HG03135 (cell line): ENCODE measurements around the gene CBX5.
A peak's percentile ranks its signal among the peaks of the same experiment; 100 is the strongest.
"Not testable (repeated sequence)": the region's sequence is repeated elsewhere in the genome, so short reads cannot be mapped to it uniquely, and the experiment has no call there.

Source experiments
- ATAC-seq: cut with Tn5 transposase; IDR thresholded peaks from one replicate; pipeline ENCODE4 v1.9.1; 2021; ENCODE audit warnings: mild to moderate bottlenecking, moderate library complexity; ENCODE audit not compliant: unreplicated experiment

The CBX5 gene

GRCh38 chr12:54279632-54280467, at the start of gene CBX5:
Gene CBX5, minus strand, starts transcription at chr12:54280122. Its CDS starts 22,472 bp downstream, at chr12:54257650.
- ATAC-seq: peak; percentile 75

- ATAC-seq: no peak
These were observed 48.8 kb upstream of the CBX5 start for GRCh38 chr12:54328595-54329337.

DNA sequence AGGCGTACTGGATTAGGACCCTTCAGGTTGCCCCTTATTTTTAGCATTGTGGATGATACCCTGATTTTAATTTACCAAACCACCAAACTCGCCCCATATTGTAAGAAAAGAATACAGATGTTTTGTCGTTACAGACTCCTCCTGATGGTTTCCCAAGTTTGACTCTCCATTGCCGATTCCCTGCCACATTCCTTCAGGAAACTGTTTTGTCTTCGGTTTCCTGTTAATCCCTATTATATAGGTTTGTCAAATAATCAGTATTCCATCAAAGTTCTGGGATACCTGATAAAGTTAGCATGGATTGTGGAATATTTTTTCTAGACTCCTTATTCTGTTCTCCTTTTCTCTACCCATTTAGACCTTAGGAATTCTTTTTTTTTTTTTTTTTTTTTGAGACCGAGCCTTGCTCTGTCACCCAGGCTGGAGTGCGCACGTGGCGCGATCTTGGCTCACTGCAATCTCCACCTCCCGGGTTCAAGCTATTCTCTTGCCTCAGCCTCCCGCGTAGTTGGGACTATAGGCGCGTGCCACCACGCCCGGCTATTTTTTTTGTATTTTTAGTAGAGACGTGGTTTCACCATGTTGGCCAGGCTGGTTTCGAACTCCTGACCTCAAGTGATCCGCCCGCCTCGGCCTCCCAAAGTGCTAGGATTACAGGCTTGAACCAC, 45.7 kb upstream of the CBX5 start:
- ATAC-seq: not testable (repeated sequence)

DNA sequence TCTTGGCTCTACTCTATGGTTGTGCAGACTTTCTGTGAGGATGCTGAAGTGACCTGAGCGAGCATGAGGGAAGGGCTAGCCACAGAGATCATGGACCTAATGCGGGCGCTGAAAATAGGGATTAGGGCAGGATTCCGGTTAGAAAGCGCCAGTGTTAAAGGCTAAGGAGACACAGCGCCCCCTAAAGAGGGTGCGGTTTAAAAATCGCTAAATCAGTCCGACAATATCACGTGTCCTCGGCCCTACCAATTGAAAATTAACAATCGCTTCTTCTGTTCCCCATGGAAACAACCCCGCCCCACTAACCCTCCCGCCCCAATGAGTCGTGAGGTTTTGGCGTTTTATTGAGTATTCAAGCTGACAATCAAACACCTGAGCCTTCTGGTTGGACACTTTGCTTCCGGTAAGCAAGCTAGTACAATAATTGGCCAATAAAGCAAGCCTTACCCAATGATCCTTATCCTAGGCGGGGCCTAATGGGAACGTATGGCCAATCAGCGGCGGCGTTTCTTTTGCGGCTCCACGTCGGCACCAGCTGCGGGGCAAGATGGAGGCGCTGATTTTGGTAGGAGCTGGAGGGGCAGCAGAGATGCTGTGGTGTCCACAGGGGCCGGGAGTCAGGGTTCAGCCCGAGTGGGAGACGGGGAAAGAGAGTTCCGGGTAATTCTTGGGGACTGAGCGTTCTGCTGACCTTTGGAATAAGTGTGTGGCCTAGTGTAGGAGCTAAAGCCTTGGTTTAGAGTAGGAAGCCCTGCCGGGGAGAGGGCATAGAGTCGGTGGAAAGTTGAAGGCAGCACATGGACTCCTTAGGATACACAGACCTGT, 44.9 kb upstream of the CBX5 start, which contains the start of gene COPZ1:
COPZ1 (plus strand) TSS at position 515 of the 825 bp plus-strand sequence; CDS start at position 548, 33 bp downstream.
- ATAC-seq: peak; percentile 99

- ATAC-seq: no peak
These were observed 41.4 kb upstream of the CBX5 start for GRCh38 chr12:54321363-54321762.

GRCh38 chr12:54312309-54312708, 32.4 kb upstream of the CBX5 start:
- not testable (repeated sequence) for ATAC-seq

DNA sequence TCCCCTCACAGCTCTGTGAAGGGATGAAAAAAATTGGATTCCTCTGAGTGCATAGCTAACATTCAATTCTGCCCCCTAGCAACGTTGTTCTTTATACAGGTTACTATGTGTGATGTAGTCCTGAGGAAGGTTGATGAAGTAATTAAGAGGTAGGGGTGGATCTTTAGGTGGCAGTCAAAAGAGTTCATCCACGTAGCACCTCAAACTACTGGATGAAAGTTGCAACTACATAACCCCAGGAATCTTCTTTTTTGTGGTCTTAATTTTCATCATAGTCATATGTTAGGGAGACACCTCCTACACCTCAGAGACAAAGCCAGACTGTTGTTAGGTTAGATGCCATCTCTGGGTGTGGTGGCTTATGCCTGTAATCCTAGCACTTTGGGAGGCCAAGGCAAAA, 31.1 kb upstream of the CBX5 start:
- no peak for ATAC-seq

DNA sequence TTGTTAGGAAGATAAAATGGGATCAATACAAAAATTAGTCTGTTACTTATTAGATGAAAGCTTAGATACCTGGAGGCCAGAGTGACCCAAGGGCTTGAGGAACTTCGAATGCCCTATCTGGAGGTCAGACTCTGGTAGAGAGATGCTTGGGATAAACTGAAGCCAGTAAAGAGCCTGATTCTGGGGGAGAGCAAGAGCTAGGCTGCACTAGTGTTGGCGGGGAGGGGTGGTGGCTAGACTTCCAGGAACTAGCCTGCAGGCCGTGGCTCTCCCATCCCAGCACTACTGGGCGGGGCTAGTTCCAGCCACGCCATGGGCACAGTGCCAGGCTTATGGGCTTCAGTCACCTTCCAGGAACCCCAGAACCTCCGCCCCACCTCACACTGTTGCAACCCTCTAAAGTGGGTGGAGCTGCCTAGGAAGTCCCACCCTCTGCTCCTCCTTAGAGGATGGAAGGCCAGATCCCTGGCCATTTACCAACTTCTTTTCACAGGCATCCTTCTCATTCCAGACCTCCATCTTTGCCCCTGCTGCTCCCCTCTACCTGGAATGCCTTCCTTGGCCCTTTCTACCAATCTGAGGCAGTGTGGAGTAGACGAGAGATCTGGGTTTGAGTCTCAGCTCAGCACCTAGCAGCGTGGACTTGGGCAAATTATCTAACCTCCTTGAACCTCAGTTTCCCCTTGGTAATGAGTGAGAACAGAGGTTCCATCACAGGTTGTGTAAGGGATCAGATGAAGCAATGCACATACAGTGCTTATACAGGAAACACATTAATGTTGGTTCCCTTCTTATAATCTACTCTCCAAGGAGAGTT, 27.2 kb upstream of the CBX5 start:
- no peak for ATAC-seq

DNA sequence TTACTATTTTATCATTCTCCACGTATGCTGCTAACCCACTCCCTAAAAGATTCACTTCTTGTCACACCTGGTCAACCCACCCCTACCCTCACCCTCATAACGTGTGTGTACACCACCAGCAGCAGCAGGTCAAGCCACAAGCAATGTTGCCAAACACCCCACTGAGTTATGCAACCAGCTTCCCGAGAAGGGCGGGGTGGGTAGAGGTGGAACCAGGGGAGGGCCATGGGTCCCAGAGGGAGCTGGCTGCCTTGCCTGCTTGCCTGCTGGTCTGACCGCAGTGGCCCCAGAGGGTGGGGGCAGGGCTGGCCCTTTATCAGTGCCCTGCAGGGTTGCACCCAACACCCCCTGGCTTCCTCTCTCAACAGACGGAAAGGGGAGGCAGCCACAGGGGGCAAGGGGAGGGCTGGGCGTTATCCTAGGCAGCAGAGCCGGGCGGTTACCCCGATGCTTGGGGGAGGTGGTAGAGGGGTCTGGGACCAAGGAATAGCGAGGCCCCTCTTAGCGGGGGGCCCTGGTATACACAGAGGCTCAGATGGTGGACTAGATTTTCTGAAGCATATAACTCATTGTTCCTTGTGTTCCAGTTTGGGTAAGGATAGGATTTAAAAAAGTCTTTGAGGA, 24.4 kb upstream of the CBX5 start:
- ATAC-seq: no peak

DNA sequence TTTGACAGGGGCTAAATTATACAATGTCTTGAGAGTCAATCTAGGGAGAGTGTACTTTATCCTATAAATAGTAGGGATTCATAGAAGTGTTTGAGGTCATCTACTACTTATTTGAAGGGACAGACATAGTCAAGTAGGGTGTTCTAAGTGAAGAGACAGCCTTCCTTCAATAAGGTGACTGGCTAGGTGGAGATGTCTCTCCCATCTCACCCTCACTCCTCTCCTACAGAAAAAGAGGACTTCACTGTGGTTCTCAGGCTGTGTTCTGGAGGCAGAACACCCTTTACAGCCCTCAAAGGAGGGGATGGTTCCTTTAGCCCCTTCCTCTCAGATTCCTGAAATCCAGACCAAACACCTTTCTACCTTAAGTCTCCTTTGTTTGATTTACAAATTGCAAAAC, 23.7 kb upstream of the CBX5 start:
- no peak for ATAC-seq

DNA sequence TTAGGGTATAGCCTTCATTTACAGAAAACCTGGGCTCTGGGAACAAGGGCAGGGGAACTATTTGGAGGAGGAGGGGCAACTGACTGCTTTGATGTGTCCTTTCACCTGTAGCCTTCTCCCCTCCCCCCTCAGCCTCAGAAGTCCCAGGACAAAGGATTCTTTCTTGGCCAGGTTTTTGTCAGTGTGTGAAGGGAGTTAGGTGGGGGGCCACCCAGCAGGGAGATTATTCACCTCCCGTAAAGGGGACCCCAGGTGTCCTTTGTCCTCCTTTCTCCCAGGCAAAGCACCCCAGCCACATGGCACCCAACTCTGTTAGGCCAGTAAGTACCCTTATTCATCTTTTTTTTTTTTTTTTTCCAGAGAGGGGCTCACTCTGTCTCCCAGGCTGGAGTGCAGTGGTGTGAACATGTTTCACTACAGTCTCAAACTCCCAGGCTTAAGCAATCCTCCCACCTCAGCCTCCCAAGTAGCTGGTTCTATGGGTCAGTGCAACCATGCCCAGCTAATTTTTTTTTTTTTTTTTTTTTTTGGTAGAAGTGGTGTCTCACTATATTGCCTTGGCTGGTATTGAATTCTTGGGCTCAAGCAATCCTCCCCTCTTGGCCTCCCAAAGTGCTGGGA, 21.6 kb upstream of the CBX5 start:
- no peak for ATAC-seq

DNA sequence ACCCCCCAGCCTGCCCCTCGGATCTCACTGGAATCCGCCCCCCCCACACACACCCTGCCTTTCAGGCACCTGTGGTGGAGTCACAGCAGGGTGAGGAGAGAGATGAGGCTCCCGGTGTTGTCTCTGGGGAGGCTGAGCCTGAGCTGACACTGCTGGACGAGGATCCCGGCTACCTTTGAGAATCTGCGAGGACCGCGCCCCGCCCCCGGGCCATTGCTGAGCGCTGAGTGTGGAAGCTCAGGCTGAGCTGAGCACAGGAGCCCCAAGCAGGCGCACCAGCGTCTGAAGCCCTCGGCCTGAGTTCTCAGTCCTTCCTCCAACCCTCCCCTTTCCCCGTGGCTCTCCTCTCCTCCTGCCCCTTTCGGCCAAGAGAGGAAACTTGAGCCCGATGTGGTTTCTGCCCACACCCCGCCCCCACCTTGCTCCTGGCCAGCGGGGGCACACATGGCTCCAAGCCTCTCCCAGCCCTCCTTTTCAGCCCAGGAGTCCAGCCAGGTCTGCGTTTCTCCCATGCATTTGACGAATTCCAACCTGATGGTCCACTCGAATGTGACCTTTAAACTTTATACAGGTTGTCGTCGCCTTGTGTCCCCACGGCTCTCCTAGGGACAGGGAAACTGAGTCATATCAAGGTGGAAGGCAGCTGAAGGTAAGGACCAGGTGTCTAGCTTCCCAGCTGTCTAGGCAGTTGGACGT, 21.0 kb upstream of the CBX5 start, which contains the start of gene NFE2:
NFE2 (minus strand) TSS at position 284 of the 696 bp plus-strand sequence. CDS start 5,767 bp downstream, outside the sequence.
- ATAC-seq: no peak

- ATAC-seq: no peak
These were observed 20.4 kb upstream of the CBX5 start for GRCh38 chr12:54300225-54300731.

GRCh38 chr12:54299515-54300224, 19.7 kb upstream of the CBX5 start:
- ATAC-seq: no peak

GRCh38 chr12:54298904-54299303, 19.0 kb upstream of the CBX5 start:
- no peak for ATAC-seq

DNA sequence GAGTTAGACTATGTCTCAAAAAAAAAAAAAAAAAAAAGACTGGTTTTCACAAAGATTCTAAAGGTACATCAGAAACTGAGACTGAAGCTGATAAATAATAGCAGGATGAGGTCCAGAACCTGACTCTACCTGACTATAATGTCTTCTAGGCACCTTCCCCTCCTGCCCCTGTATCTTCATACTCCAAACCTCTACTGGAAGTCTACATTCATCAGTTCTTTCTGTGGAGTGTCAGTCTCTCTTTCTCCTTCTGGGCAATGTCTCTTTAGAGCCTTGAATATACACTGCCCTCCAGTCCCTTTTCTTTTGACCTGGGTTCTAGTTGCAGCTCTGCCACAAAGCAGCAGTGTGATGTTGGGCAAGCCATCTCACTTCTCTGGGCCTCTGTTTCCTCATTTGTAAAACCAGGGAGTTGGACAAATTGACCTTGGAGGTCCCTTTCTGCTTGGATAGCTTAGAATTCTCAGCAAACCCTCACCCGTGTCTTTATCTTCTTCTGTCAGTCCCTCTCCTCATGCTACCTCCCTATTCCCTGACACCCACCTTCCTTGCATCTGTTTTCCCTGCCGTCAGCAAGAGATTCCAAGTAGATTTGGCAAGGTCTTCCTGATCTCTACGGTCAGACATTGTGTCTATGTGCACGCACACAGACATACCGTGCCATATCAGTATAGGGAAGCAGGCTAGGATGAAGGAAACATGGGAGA, 16.6 kb upstream of the CBX5 start:
- ATAC-seq: no peak
